Lower lobe of right lung (tissue), 2 donors: ENCODE data around the gene FGD5. TPM values are rescaled to one million over a fixed set of nuclear protein-coding genes. Genes with fewer than 3 reads are reported as not detected.

Experiments
- ATAC-seq, 2 donors: fragments of 200-7000 bp; cut with Tn5 transposase; one replicate each; pipeline ENCODE4 v1.9.1; 2020 to 2022; ENCODE audit warnings: mild to moderate bottlenecking in 2 of 2, moderate library complexity in 2 of 2
- DNase-seq: peaks from one replicate; pipeline ENCODE4 v3.0.0-alpha.2; 2020
- H3K27ac ChIP-seq: fragments of 200-600 bp; one replicate; pipeline ENCODE4 v1.8.0; 2022
- H3K27me3 ChIP-seq: fragments of 200-600 bp; one replicate; pipeline ENCODE4 v1.8.0; 2022; ENCODE audit warnings: low read depth
- H3K36me3 ChIP-seq: fragments of 200-600 bp; one replicate; pipeline ENCODE4 v1.8.0; 2022; ENCODE audit warnings: mild to moderate bottlenecking
- H3K4me1 ChIP-seq: fragments of 200-600 bp; one replicate; pipeline ENCODE4 v1.8.0; 2022
- H3K4me3 ChIP-seq: fragments of 200-600 bp; one replicate; pipeline ENCODE4 v1.8.0; 2022; ENCODE audit warnings: mild to moderate bottlenecking
- H3K9me3 ChIP-seq: fragments of 200-600 bp; one replicate; pipeline ENCODE4 v1.8.0; 2022
- CTCF ChIP-seq: fragments of 200-600 bp; IDR thresholded peaks from one replicate; pipeline ENCODE4 v1.8.0; 2022; ENCODE audit warnings: antibody characterized with exemption, mild to moderate bottlenecking
- intact Hi-C: fragments of 100-400 bp; cut with DNase I; formaldehyde crosslinking; loops from one replicate; pipeline ENCODE4 v1.11.0; 2022
- total RNA-seq: library from RNA; stranded (reverse); fragmentation: NEBNext Ultra II Directional; extraction: Animal tissue kit (Norgen Biotek cat#: 25700); gene quantifications from one replicate; pipeline ENCODE4 v1.2.1, GENCODE V29; 2021
- donor health status: DM: no; HTN: yes; CAD: no; lungs with severe emphysema.

FGD5 gene
- total RNA-seq, 1 donor from 2014 or later, result 85.0 TPM

- Histone ChIP-seq H3K27ac (no peak overlapping the region), H3K4me1 (no peaks in the 10 kb centered on the region), H3K27me3 (no peaks in the 10 kb centered on the region), H3K9me3 (no peaks in the 10 kb centered on the region), H3K36me3 (peaks cover 40% of the 10 kb centered on the region), H3K4me3 (no peak overlapping the region)
- TF ChIP-seq CTCF, result no peak
- DNase-seq (no peak), ATAC-seq (no peak)
- intact Hi-C loops, result no loop called here
Observed at GRCh38 chr3:14935592-14936345, 117.0 kb downstream of the FGD5 start.

DNA sequence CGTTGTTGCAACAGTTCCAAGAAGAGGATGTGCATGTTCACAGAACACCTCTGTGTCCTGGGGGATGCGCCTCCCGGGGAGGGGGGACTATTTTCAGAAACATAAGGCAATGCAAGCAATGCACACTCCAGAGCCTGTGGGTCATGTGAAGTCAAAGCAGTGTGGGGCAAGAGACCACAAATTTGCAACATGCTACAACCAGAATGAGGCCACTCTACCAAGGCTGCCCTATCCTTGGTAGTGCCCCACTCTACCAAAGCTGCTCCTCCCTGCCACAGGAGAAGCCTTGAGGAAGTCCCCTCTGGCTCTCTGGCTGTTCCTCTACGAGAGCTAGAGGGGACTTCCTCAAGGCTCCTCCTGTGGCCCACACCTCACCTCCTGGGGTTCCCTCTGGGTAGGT is 120.2 kb downstream of the FGD5 start:
- Histone ChIP-seq H3K9me3 (no peaks in the 10 kb centered on the region), H3K36me3 (peaks cover 35% of the 10 kb centered on the region), H3K27me3 (no peaks in the 10 kb centered on the region), H3K4me3 (no peak overlapping the region), H3K4me1 (no peaks in the 10 kb centered on the region), H3K27ac (no peak overlapping the region)
- no peak for DNase-seq
- intact Hi-C loops, result no loop called here
- TF ChIP-seq CTCF, result no peak
- ATAC-seq, result peak; percentile 32 to 59

- Histone ChIP-seq H3K9me3 (no peaks in the 10 kb centered on the region), H3K27me3 (no peaks in the 10 kb centered on the region), H3K4me3 (no peak overlapping the region), H3K4me1 (peaks cover 15% of the 10 kb centered on the region), H3K27ac (no peak overlapping the region), H3K36me3 (peaks cover 37% of the 10 kb centered on the region)
- DNase-seq (no peak), ATAC-seq (no peak)
- intact Hi-C loops, result no loop called here
- no peak for TF ChIP-seq CTCF
Observed at GRCh38 chr3:14941871-14942270, 123.1 kb downstream of the FGD5 start.

- Histone ChIP-seq H3K4me3 (no peak overlapping the region), H3K36me3 (peaks cover 37% of the 10 kb centered on the region), H3K27ac (no peak overlapping the region), H3K4me1 (peaks cover 15% of the 10 kb centered on the region), H3K9me3 (no peaks in the 10 kb centered on the region), H3K27me3 (no peaks in the 10 kb centered on the region)
- DNase-seq (no peak), ATAC-seq (no peak)
- intact Hi-C loops, result no loop called here
- no peak for TF ChIP-seq CTCF
Observed at GRCh38 chr3:14943042-14943441, 124.3 kb downstream of the FGD5 start.

DNA sequence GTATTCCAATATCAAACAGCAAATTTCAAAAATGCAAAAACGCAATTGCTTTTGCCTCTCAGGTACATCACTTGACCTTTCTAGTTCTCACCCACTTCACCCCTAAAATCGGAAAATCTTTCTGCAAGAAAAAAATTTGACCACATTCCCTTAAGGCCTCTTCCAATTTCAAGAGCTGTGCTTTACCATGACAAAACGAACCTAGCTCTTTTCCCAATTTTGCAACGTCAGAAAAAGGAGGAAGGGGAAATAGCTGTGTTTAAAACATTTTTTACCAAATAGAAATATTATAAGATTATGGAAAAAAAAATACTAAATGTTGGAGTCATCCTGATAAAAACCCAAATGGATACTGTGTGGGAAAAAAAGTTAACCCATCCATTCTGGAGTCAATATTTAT is 127.5 kb downstream of the FGD5 start:
- peak overlapping the region; percentile 94 for H3K27ac ChIP-seq
- H3K27me3 ChIP-seq, result no peaks in the 10 kb centered on the region
- intact Hi-C loops, result no loop called here
- DNase-seq (no peak), ATAC-seq (no peak)
- no peaks in the 10 kb centered on the region for H3K9me3 ChIP-seq
- peaks cover 40% of the 10 kb centered on the region for H3K4me1 ChIP-seq
- H3K36me3 ChIP-seq, result peaks cover 37% of the 10 kb centered on the region
- H3K4me3 ChIP-seq, result peak overlapping the region; percentile 73
- no peak for TF ChIP-seq CTCF
